HG03457 (cell line): ENCODE data around the gene ETF1.

Experiments used
- ATAC-seq: cut with Tn5 transposase; IDR thresholded peaks from one replicate; pipeline ENCODE4 v1.9.1; 2021; ENCODE audit warnings: moderate number of reproducible peaks; ENCODE audit not compliant: unreplicated experiment

ETF1 gene

GRCh38 chr5:138465261-138466124 lies 77.5 kb downstream of the ETF1 start, which contains the start of gene EGR1:
Gene EGR1 (plus strand): TSS chr5:138465479. CDS start chr5:138465762, 283 bp downstream.
- ATAC-seq = peak; percentile 42

GRCh38 chr5:138464388-138465260 lies 78.4 kb downstream of the ETF1 start:
- peak; percentile 63 for ATAC-seq

GRCh38 chr5:138464008-138464387 lies 79.0 kb downstream of the ETF1 start:
- peak; percentile 34 for ATAC-seq

- ATAC-seq = no peak
These were observed 79.5 kb downstream of the ETF1 start for GRCh38 chr5:138463419-138464007.

GRCh38 chr5:138461343-138462125 lies 81.5 kb downstream of the ETF1 start:
- ATAC-seq = no peak

GRCh38 chr5:138460032-138460693 lies 82.9 kb downstream of the ETF1 start:
- ATAC-seq = no peak

GRCh38 chr5:138459311-138459933 lies 83.6 kb downstream of the ETF1 start:
- no peak for ATAC-seq

GRCh38 chr5:138458856-138459255 lies 84.2 kb downstream of the ETF1 start:
- no peak for ATAC-seq

GRCh38 chr5:138458384-138458783 lies 84.7 kb downstream of the ETF1 start:
- no peak for ATAC-seq

- no peak for ATAC-seq
These were observed 85.3 kb downstream of the ETF1 start for GRCh38 chr5:138457531-138458275.
